Measurements from ENCODE around the gene WASHC4. TPM values are rescaled to one million over a fixed set of nuclear protein-coding genes. Genes with fewer than 3 reads are reported as not detected.

The WASHC4 gene
- total RNA-seq, 2 donors from 2014 or later = 27.2 to 40.9 TPM

- Histone ChIP-seq H3K9me3 (no peaks in the 10 kb centered on the region), H3K36me3 (peaks cover 12% of the 10 kb centered on the region), H3K4me3 (no peak overlapping the region), H3K9ac (ENCODE audit: low read depth in 2 of 2, low read length in 2 of 2) (no peak overlapping the region), H3K27ac (no peak overlapping the region), H3K4me1 (no peaks in the 10 kb centered on the region), H3K27me3 (no peaks in the 10 kb centered on the region)
- TF ChIP-seq, protein P1, sequence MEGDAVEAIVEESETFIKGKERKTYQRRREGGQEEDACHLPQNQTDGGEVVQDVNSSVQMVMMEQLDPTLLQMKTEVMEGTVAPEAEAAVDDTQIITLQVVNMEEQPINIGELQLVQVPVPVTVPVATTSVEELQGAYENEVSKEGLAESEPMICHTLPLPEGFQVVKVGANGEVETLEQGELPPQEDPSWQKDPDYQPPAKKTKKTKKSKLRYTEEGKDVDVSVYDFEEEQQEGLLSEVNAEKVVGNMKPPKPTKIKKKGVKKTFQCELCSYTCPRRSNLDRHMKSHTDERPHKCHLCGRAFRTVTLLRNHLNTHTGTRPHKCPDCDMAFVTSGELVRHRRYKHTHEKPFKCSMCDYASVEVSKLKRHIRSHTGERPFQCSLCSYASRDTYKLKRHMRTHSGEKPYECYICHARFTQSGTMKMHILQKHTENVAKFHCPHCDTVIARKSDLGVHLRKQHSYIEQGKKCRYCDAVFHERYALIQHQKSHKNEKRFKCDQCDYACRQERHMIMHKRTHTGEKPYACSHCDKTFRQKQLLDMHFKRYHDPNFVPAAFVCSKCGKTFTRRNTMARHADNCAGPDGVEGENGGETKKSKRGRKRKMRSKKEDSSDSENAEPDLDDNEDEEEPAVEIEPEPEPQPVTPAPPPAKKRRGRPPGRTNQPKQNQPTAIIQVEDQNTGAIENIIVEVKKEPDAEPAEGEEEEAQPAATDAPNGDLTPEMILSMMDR (IDR thresholded peaks at IDR 0.05) = no peak
- intact Hi-C loops (cut with DNase I) = no loop called here
- no peak for DNase-seq
Measured at GRCh38 chr12:105189293-105189692, 81.8 kb downstream of the WASHC4 start.

DNA sequence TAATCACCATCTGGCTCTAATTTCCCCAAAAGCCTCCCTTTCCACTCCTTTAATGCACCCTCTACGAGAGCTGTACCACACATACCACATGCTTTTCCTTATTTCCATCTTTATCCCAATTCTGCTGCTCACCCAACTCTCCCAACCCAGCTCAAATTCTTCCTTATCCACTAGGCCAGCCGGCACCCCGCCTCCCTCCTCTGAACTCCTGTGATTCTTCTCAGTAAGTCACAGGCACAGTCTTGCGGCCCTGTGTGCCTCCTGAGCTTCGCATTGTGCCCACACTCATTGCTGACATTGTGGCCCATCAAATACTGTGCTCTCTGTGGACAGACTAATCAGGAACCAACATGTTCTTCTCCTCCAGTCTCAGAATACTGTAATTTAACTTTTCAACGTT is 83.0 kb downstream of the WASHC4 start:
- H3K27me3 ChIP-seq = no peaks in the 10 kb centered on the region
- TF ChIP-seq, protein P1 (IDR thresholded peaks at IDR 0.05) = no peak
- H3K4me1 ChIP-seq = no peaks in the 10 kb centered on the region
- peaks cover 11% of the 10 kb centered on the region for H3K36me3 ChIP-seq
- no peak overlapping the region for H3K27ac ChIP-seq
- H3K9ac ChIP-seq (ENCODE audit: low read depth in 2 of 2, low read length in 2 of 2) = no peak overlapping the region
- DNase-seq = no peak
- no peaks in the 10 kb centered on the region for H3K9me3 ChIP-seq
- no peak overlapping the region for H3K4me3 ChIP-seq
- intact Hi-C loops (cut with DNase I) = no loop called here

GRCh38 chr12:105192624-105193225 is 85.2 kb downstream of the WASHC4 start:
- no peaks in the 10 kb centered on the region for H3K4me1 ChIP-seq
- H3K36me3 ChIP-seq = peaks cover 11% of the 10 kb centered on the region
- H3K9me3 ChIP-seq = no peaks in the 10 kb centered on the region
- H3K9ac ChIP-seq (ENCODE audit: low read depth in 2 of 2, low read length in 2 of 2) = no peak overlapping the region
- DNase-seq = no peak
- no peak overlapping the region for H3K27ac ChIP-seq
- H3K4me3 ChIP-seq = no peak overlapping the region
- TF ChIP-seq, protein P1 (IDR thresholded peaks at IDR 0.05) = no peak
- no peaks in the 10 kb centered on the region for H3K27me3 ChIP-seq
- intact Hi-C loops (cut with DNase I) = no loop called here

DNA sequence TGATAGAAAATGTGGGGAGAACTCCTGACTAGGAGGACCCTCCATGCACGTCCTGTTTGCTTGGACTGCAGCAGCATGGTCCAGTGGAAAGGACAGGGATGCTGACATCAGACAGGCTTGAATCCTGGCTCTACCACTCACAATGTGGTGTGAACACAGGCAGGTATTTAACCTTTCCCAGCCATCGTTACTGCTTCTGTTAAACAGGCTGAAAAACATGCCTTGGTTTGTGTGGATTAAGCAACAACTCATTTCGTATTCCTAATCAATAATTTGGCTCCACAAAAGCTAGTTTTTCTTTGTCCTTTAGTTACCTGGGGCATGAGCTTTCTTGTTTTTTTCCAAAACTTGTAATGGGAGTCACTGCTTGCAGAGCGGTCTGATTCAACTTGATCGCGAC is 87.4 kb downstream of the WASHC4 start:
- no peaks in the 10 kb centered on the region for H3K27me3 ChIP-seq
- no peak for DNase-seq
- no peak overlapping the region for H3K27ac ChIP-seq
- H3K9ac ChIP-seq (ENCODE audit: low read depth in 2 of 2, low read length in 2 of 2) = no peak overlapping the region
- TF ChIP-seq, protein P1 (IDR thresholded peaks at IDR 0.05) = no peak
- H3K4me1 ChIP-seq = no peaks in the 10 kb centered on the region
- no peaks in the 10 kb centered on the region for H3K9me3 ChIP-seq
- intact Hi-C loops (cut with DNase I) = no loop called here
- H3K36me3 ChIP-seq = peaks cover 6% of the 10 kb centered on the region
- no peak overlapping the region for H3K4me3 ChIP-seq

DNA sequence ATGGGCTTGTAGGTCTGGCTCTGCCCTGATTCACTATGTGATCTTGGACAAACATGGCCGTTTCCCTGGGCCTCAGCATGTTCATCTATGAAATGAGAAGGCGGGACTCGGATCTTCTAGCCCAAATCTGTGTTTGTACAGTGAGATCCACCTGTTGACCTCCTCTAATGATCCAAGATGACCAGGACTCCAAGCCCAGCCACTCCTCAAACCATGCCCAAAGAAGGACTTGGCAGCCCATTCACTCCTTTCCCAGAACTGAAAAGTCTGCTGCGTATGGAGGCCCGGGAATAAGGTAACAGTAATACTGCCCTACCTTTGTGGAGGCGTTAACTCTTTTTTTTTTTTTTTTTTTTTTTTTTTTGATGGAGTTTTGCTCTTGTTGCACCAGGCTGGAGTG is 88.6 kb downstream of the WASHC4 start:
- Histone ChIP-seq H3K27me3 (no peaks in the 10 kb centered on the region), H3K36me3 (peaks cover 6% of the 10 kb centered on the region), H3K4me3 (no peak overlapping the region), H3K9me3 (no peaks in the 10 kb centered on the region), H3K27ac (no peak overlapping the region), H3K9ac (ENCODE audit: low read depth in 2 of 2, low read length in 2 of 2) (no peak overlapping the region), H3K4me1 (no peaks in the 10 kb centered on the region)
- DNase-seq = no peak
- intact Hi-C loops (cut with DNase I) = no loop called here
- TF ChIP-seq, protein P1 (IDR thresholded peaks at IDR 0.05) = no peak

Measured in colonic mucosa (tissue), 4 donors.